ENCODE results near the gene CDC20B. TPM values are rescaled to one million over a fixed set of nuclear protein-coding genes. Genes with fewer than 3 reads are reported as not detected.

Gene CDC20B
- polyA plus RNA-seq, 1 donor from 2014 or later: not detected

- Histone ChIP-seq H3K9ac (ENCODE audit: low read length) (no peak overlapping the region), H3K9me3 (ENCODE audit: low read length) (no peaks in the 10 kb centered on the region), H3K79me2 (replicated peaks; ENCODE audit: insufficient read depth, low read length) (no peaks in the 10 kb centered on the region), H3K4me3 (ENCODE audit: low read length) (no peak overlapping the region), H3K4me2 (ENCODE audit: low read length) (no peak overlapping the region), H3F3A (ENCODE audit: insufficient read depth, low read length, poor library complexity, severe bottlenecking) (no peaks in the 10 kb centered on the region), H2AFZ (ENCODE audit: low read depth, low read length) (no peak overlapping the region), H3K27me3 (ENCODE audit: insufficient read depth, low read depth, low read length) (no peaks in the 10 kb centered on the region), H4K20me1 (ENCODE audit: insufficient read depth) (no peaks in the 10 kb centered on the region), H3K27ac (ENCODE audit: low read length) (no peak overlapping the region), H3K9me2 (ENCODE audit: insufficient read depth, low read length) (no peaks in the 10 kb centered on the region), H3K36me3 (ENCODE audit: insufficient read depth, low read length) (no peaks in the 10 kb centered on the region)
- TF ChIP-seq REST (IDR thresholded peaks at IDR 0.05; ENCODE audit: borderline replicate concordance) (no peak), TAF1 (IDR thresholded peaks at IDR 0.05; ENCODE audit: low read depth) (no peak), POLR2AphosphoS5 (IDR thresholded peaks at IDR 0.05) (no peak), CTCF (IDR thresholded peaks at IDR 0.05; ENCODE audit: poor library complexity, severe bottlenecking) (no peak), EP300 (conservative IDR thresholded peaks at IDR 0.05; ENCODE audit: poor library complexity, severe bottlenecking) (no peak), SMC3 (conservative IDR thresholded peaks at IDR 0.05; ENCODE audit: poor library complexity) (no peak), EZH2 (IDR thresholded peaks at IDR 0.05; ENCODE audit: borderline replicate concordance, insufficient read depth, low read length, poor library complexity, severe bottlenecking) (no peak), MXI1 (conservative IDR thresholded peaks at IDR 0.05; ENCODE audit: poor library complexity, severe bottlenecking) (no peak), RAD21 (conservative IDR thresholded peaks at IDR 0.05) (no peak)
These were observed 100.3 kb downstream of the CDC20B start for GRCh38 chr5:55072666-55073065.

GRCh38 chr5:55071413-55071812, 101.6 kb downstream of the CDC20B start:
- Histone ChIP-seq H3K27ac (ENCODE audit: low read length) (no peak overlapping the region), H3K9ac (ENCODE audit: low read length) (no peak overlapping the region), H4K20me1 (ENCODE audit: insufficient read depth) (no peaks in the 10 kb centered on the region), H3K27me3 (ENCODE audit: insufficient read depth, low read depth, low read length) (no peaks in the 10 kb centered on the region), H3K79me2 (replicated peaks; ENCODE audit: insufficient read depth, low read length) (no peaks in the 10 kb centered on the region), H3K9me3 (ENCODE audit: low read length) (no peaks in the 10 kb centered on the region), H3K9me2 (ENCODE audit: insufficient read depth, low read length) (no peaks in the 10 kb centered on the region), H3K4me2 (ENCODE audit: low read length) (no peak overlapping the region), H2AFZ (ENCODE audit: low read depth, low read length) (no peak overlapping the region), H3K4me3 (ENCODE audit: low read length) (no peak overlapping the region), H3K36me3 (ENCODE audit: insufficient read depth, low read length) (no peaks in the 10 kb centered on the region), H3F3A (ENCODE audit: insufficient read depth, low read length, poor library complexity, severe bottlenecking) (no peaks in the 10 kb centered on the region)
- no peak for TF ChIP-seq TAF1 (IDR thresholded peaks at IDR 0.05; ENCODE audit: low read depth)
- TF ChIP-seq MXI1 (conservative IDR thresholded peaks at IDR 0.05; ENCODE audit: poor library complexity, severe bottlenecking): no peak
- TF ChIP-seq EZH2 (IDR thresholded peaks at IDR 0.05; ENCODE audit: borderline replicate concordance, insufficient read depth, low read length, poor library complexity, severe bottlenecking): no peak
- no peak for TF ChIP-seq CTCF (IDR thresholded peaks at IDR 0.05; ENCODE audit: poor library complexity, severe bottlenecking)
- TF ChIP-seq SMC3 (conservative IDR thresholded peaks at IDR 0.05; ENCODE audit: poor library complexity): no peak
- TF ChIP-seq RAD21 (conservative IDR thresholded peaks at IDR 0.05): no peak
- no peak for TF ChIP-seq EP300 (conservative IDR thresholded peaks at IDR 0.05; ENCODE audit: poor library complexity, severe bottlenecking)
- TF ChIP-seq REST (IDR thresholded peaks at IDR 0.05; ENCODE audit: borderline replicate concordance): no peak
- TF ChIP-seq POLR2AphosphoS5 (IDR thresholded peaks at IDR 0.05): no peak
